TTC549 (cell line): ENCODE data around the gene HBG1.

Experiments
- FAIRE-seq: peaks from 2 replicates; lab custom pipeline; 2012; peaks lifted over from hg19 to GRCh38; lab: Jason Lieb, UNC

The HBG1 gene

GRCh38 chr11:5245155-5245554, 4.5 kb downstream of the HBG1 start:
- no peak for FAIRE-seq

GRCh38 chr11:5243816-5244180, 5.9 kb downstream of the HBG1 start:
- no peak for FAIRE-seq

GRCh38 chr11:5242933-5243815, 6.5 kb downstream of the HBG1 start:
- no peak for FAIRE-seq

- FAIRE-seq = no peak
Measured at GRCh38 chr11:5242208-5242607, 7.4 kb downstream of the HBG1 start.

- no peak for FAIRE-seq
Measured at GRCh38 chr11:5241458-5241857, 8.2 kb downstream of the HBG1 start.

- no peak for FAIRE-seq
Measured at GRCh38 chr11:5240458-5240857, 9.2 kb downstream of the HBG1 start.

- no peak for FAIRE-seq
Measured at GRCh38 chr11:5240056-5240455, 9.6 kb downstream of the HBG1 start.

- FAIRE-seq = no peak
Measured at GRCh38 chr11:5239046-5239445, 10.6 kb downstream of the HBG1 start.

GRCh38 chr11:5238486-5238885, 11.2 kb downstream of the HBG1 start:
- no peak for FAIRE-seq

- FAIRE-seq = no peak
Measured at GRCh38 chr11:5237420-5237819, 12.2 kb downstream of the HBG1 start.

GRCh38 chr11:5235364-5236095, 14.1 kb downstream of the HBG1 start:
- no peak for FAIRE-seq

- no peak for FAIRE-seq
Measured at GRCh38 chr11:5234381-5234834, 15.2 kb downstream of the HBG1 start, which contains the start of gene HBD. Gene HBD, minus strand, starts transcription at chr11:5234483. Its CDS starts 50 bp downstream, at chr11:5234433.

- no peak for FAIRE-seq
Measured at GRCh38 chr11:5233307-5233706, 16.4 kb downstream of the HBG1 start.

- no peak for FAIRE-seq
Measured at GRCh38 chr11:5232821-5233220, 16.8 kb downstream of the HBG1 start.

GRCh38 chr11:5232176-5232575, 17.5 kb downstream of the HBG1 start:
- FAIRE-seq = no peak

GRCh38 chr11:5231111-5231510, 18.5 kb downstream of the HBG1 start:
- FAIRE-seq = no peak

GRCh38 chr11:5230266-5230665, 19.4 kb downstream of the HBG1 start:
- no peak for FAIRE-seq

GRCh38 chr11:5229796-5230195, 19.9 kb downstream of the HBG1 start:
- no peak for FAIRE-seq

GRCh38 chr11:5229356-5229755, 20.3 kb downstream of the HBG1 start:
- FAIRE-seq = no peak

GRCh38 chr11:5228124-5228523, 21.5 kb downstream of the HBG1 start:
- no peak for FAIRE-seq

GRCh38 chr11:5227681-5228080, 22.0 kb downstream of the HBG1 start:
- FAIRE-seq = no peak

- no peak for FAIRE-seq
Measured at GRCh38 chr11:5226732-5227310, 22.8 kb downstream of the HBG1 start, which contains the start of gene HBB. Gene HBB, minus strand, starts transcription at chr11:5227071. Its CDS starts 50 bp downstream, at chr11:5227021.

- no peak for FAIRE-seq
Measured at GRCh38 chr11:5225480-5225871, 24.2 kb downstream of the HBG1 start.
